Activated effector memory CD4-positive, alpha-beta T cell treated with Interleukin-2 at 50 U/mL for 16 hours (primary cell): ENCODE results near the gene ARHGEF26.

ENCODE experiments used
- DNase-seq: peaks from one replicate; pipeline ENCODE4 v3.0.0-alpha.2; 2020

ARHGEF26 gene

DNA sequence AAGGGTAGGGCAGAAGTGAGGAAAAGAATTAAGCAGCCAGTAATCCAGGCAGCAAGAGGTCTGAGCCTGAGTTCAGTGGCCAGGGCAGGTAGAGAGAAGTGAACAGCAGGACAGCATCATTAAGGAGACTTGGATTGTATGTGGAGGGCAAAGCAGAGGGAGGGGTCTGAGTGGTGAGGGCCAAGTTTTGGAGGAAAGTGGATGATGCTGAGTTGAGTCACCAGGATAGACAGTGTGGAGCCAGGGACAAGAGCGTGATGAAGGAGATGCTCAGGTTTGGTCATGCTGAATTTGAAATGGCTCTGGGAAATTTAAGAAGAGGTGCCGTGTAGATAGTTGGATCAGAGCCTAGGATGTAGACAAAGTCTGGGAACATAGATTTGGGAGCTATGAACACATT lies 93.1 kb downstream of the ARHGEF26 start:
- no peak for DNase-seq

DNA sequence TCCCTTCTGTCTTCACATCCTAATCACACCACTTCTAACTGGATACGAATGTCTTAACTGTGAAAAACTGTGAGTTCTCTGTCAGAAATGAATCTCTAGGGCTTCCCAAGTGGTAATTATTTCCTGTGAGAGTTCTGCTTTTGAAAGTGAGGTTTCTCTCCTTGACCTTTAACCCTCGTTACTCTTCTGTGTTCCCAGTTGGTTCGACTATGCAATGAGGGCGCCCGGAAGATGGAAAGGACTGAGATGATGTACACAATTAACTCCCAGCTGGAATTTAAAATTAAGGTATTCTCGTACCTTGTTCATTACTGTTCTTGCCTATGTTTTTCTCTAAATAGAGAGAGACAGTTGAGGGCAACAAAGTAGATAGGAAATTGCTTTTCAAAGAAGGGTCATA lies 96.5 kb downstream of the ARHGEF26 start:
- DNase-seq = no peak

DNA sequence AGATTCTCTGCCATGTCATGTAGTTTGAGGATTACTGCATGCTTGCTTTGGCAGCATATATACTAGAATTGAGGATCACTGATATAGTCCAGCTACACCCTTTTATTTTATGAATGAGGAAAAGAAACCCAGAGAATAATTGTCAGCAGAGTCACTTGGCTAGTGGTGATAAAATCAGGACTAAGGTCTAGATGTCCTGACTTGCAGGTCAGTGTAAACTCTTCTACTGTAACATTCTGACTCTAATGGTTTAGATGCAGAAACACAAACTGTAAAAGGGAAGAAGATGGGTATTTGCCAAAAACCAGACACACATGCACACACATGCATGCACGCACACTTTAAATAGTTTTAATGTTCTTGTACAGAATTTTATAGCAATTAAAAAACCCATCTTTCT lies 97.5 kb downstream of the ARHGEF26 start:
- DNase-seq = no peak

DNA sequence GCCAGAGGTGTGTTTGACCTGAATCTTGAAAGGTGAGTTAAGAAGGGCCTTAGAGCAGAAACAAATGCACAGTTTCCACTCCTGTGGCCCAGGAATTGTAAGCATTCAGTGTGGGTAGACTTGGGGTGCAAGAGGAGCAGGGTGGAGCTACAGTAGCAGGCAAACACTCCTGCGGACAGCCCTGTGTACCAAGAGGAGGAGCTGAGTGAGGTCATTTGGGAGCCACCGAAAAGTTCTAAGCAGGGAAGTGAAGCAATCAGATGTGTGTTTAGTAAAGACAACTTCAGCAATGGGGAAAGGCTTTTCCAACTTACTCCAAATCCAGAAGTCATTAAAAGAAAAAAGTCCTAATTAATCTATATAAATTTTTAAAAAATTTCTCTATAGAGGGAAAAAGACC lies 99.3 kb downstream of the ARHGEF26 start:
- DNase-seq = no peak

DNA sequence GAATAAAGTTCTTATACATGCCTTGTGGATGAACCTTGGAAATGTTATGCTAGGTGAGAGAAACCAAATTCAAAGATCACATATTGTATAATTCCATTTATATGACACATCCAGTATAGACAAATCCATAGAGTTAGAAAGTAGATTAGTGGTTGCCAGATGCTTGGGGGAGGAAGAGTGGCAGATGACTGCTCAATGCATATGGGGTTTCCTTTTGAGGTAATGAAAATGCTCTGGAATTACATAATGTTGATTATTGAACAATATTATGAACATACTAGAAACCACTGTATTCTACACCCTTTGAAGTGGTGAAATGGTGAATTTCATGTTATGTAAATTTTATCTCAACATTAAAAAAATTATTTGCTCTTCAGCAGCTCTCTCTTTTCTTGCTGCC lies 102.3 kb downstream of the ARHGEF26 start:
- DNase-seq = no peak

DNA sequence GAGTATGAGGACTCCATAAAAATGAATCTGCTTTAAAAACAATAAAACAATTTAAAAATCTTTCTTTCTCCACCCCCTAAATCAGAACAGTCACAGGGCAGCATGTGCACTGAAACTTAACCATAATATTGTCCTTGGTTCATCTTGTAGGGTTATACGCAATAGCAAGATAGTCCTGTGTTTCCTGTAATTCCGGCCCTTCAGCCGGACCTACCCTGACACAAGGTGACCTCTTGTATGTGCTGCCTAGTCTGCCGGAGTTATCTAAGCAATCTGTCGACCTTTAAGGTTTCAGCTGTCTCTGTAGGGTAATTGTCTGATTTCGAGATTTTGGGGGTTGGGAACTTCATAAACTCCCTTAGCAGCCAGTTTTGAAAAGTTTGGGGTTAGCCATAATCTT lies 103.2 kb downstream of the ARHGEF26 start:
- DNase-seq = no peak

DNA sequence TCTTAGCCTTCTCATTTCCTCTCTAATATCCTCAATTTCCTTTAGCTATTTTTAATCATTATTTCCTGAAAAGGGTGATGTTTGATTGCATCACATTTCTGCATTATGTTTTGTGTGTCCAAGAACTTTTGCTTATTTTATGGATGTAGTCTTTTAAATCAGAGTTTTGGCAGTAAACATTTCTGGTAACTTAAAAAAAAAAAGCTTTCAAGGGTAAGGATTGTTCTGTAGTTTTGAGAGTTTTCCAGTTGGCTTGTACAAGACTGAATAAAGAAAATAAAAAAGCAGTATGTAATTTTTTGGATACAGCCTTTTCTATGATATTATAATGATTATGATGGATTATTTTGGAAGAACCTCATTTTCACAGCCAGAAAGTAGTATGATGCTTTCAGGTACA lies 103.7 kb downstream of the ARHGEF26 start:
- no peak for DNase-seq

DNA sequence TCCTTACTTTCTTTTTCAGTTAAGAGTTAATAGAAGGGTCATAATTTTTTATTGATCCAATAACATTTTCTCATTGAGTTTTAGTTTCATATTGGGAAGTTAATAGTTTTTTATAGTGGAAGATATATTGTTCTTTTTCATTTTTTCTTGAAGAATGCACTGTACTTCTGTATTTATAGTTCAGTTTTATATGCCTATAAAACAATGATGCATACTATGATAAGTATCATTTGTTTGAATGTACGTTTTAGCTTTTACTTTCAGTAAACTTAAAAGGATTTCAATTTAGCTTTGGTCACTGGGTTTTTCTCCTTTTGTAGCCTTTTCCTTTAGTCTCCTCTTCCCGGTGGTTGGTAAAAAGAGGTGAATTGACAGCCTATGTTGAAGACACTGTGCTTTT lies 104.3 kb downstream of the ARHGEF26 start:
- DNase-seq = no peak

DNA sequence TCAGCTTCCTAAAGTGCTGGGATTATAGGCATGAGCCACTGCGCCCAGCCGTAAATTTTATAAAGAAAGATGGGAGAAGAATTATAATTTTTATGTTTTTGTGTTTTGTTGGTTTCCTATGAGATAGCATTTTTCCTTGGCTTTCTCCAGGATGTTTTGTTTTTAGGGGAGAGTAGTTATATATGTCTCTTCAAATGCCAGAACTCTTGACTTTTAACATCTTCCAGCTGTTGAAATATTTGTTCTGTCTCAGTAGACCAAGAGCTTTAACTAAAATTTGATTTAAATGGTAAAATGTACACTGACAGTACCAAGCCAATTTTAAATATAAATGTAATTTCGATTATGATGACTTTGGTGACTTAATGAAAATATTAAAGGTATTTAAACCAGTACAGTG lies 106.3 kb downstream of the ARHGEF26 start:
- no peak for DNase-seq

DNA sequence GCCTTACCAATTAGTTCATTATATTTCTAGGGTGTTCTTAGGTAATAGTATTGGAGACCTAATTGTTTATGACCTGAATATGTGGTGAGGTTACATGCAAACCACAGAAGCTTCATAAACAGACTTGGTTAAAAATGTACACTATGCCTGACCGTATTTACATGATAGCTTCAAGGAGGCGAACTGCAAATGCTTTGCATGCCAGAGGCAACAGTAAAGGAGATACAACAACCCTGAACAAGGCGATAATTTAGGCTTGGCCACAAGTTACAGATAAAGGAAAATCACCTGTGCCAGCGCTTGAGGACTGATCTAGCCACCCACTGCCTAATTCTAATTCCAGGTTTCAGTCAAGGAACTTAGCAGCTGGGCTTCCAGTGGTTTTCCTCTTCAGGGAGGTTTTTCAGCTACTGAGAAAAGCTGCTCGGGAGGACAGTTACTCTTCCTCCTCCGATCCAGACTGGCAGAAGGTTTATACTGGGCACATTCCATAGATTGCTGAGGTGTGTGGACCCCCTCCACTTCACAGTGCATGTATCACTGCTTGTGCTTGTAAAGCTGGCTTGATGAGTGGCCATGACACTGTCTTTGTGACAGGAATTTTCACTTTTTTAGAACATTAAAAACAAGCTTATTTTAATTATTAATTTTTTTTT lies 107.5 kb downstream of the ARHGEF26 start:
- no peak for DNase-seq

DNA sequence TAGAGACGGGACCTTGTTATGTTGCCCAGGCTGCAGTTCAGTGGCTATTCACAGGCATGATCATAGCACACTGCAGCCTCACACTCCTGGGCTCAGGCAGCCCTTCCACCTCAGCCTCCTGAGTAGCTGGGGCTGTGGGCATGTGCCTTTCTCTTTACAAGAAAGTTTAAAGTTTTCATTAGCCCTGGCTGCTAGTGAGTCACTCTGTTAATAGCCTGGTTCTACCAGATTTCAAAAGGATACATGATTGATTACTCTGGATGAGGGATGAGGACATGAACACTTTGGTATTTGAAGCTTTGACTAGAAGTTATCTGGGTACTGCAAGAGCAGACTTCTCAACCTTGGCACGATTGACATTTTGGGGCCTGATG lies 108.0 kb downstream of the ARHGEF26 start:
- no peak for DNase-seq

DNA sequence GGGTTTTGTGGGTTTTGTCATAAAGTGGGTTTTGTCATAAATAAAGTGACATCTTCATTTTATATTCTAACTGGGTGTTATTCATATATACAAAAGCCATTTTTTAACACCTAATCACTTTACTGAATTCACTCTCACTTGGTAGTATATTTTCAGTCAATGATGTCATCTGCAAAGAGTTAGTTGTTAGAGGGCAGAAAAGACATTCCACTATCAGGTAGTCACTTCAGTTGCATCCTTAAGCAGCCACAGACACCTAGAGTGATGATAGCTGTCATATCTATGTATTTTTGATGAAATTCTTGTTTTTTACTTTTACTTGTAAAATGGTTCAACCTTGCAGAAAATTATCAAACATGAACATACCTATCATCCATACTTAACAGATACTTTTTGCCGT lies 114.1 kb downstream of the ARHGEF26 start:
- no peak for DNase-seq

DNA sequence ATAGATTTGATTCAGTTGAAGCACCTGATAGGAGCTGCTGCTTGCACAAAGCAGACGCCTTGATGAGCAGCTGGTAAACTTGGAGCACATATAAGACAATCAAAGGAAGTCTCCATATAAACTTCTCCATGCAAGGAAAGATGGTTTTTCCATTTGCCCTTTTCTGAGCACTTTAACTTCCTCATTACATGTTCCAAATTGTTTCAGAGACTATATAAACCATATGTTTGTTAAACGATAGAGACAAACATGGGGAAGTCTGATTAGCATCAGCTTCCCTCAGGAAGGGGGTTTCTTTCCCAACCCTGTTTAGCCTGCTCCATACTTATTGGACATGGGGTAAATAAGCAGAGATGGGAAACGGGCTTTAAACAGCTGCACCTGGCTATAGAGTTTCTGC lies 115.1 kb downstream of the ARHGEF26 start:
- DNase-seq = no peak

DNA sequence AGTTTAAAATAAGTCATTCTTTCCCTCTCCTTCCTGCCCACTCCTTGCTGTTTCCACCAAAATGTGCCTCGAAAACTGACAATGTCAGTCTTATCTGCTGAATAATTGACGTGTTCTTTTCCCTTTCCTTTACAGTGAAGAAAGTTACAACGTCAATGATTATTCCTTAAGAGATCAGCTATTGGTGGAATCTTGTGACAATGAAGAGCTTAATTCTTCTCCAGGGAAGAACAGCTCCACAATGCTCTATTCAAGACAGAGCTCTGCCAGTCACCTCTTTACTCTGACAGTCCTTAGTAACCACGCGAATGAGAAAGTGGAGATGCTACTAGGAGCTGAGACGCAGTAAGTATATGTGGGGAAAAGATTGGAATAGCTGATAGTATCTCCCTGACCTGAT lies 119.0 kb downstream of the ARHGEF26 start:
- no peak for DNase-seq

DNA sequence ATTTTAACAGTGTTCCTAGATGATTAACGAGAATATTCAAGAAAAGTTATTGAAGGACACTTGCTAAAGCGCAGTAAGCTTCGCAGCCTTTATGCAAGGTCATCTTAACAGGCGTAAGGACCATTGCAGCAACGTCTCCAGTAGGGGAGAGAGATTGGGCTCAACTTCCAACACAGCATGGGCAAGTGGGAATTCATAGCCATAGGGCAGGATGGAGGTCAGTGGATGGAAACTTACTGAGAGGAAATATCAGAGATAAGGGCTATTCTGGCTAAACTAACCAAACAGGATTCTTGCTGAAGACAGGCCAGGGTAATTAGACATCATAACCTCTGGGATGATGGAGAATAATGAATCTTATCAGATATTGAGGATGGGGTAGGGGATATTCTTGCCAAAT lies 120.3 kb downstream of the ARHGEF26 start:
- DNase-seq = no peak

DNA sequence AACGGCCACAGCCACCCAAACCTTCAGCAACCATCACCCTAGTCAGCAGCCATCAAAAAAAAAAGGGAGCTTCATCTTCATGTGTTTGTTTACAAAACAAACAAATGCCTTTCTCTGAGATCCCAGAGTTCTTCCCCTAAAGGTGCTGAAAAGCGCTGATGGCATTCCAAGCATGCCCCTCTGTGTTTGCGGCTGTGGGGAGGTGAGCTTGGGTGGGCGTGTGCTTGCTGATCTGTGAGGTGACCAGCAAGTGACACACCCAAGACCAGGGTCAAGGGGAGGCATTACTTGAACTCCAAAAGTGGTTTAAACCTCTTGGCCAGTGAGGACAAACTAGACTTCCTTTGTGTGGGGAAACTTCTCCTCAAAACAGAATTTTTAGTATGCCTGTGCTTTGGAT lies 121.6 kb downstream of the ARHGEF26 start:
- DNase-seq = no peak

DNA sequence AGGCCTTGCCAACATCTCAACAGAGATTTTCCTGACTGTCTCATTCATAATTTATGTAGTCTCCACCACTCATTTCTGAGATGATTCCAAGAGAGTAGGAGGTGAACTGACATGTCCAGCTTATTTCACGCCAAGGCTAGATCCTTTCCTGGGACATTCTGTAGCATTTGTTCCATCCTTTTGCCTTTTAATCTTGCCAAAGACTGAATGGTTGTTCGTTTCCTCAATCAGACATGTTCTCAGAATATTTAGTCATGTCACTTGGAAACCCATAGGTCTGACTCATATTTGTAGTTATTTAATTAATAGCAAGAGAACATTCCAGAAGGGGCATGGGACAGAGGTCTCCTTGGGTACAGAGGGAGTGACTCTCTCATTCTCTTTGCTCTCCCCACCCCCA lies 122.2 kb downstream of the ARHGEF26 start:
- DNase-seq = no peak

DNA sequence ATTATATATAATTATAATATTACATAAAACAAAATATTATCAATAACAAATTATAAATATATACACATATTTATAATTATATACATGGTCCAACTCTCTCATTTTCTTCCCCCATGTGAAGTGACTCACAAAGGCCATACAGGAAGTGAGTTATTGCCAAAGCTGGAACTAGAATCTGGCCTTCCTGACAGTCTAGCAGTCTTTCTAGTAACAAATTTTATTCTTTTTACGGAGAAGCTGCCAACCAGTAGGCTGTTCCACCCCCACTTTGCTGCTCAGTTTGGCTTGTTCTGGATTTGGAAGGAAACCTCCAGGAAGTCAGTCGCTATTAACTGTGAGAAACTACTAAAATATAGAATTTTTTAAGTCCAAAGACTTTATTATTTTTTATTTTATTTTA lies 123.5 kb downstream of the ARHGEF26 start:
- DNase-seq = no peak

DNA sequence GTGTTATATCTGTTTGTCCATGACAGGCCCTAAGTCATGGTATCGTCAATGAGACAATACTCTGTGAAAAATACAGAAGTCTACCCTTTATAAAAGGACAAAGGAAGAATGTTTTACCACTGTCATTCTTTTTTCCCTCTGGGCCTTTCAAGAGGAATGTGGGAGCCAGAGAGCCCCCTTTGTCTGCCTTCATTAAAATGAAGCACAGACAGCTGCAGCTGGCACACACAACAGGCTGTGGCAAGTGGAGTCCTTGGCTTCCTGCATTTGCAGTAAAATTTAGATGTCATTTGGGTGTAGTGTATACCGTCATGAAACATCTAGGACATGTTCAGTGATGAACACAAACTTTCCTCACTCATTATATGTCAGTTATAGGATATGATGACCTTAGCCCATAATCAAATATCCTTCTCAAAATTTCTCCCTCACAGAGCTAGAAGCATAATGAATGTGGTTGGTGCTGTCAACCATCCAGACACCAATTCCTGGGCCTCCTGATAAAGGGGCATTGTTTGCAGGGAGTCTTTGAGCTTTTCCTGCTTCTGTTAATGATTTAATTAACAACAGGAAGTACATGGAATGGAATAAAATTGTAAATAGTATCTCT lies 126.7 kb downstream of the ARHGEF26 start:
- no peak for DNase-seq

DNA sequence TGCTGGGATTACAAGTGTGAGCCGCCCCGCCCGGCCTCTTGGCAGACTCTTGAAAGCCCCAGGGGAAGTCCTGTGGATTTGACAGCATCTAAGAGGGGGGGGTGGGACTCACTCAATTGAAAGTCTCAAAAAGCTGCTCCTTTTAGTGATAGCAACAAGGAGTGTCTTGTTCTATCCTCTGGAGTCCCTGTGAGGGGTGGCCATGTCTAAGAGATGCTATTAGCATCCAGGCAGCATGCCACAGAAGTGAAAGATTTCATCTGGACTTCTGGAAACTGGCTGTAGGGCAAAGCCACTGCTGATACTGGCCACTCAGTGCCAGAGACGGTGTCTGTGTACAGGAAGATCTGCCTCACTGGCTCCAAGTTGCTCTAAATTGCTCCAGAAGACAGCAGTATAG lies 129.1 kb downstream of the ARHGEF26 start:
- no peak for DNase-seq

DNA sequence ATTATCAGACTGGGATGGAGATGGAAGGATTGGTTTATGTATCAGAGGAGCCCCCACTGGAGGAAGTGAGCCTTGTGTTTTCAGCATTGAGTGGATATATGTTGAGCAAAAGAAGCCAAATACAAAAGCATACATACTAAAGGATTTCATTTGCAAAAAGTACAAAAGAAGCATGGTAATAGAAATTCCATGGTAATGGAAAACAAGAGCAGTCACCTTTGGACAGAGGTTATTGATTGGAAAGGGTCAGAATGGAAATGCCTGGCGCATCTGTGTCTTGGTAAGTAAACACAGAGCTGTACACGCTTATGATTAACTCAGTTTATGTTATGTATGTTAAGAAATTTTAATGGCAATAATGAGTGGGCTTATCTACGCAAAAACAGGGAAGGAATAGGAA lies 130.4 kb downstream of the ARHGEF26 start:
- DNase-seq = no peak

DNA sequence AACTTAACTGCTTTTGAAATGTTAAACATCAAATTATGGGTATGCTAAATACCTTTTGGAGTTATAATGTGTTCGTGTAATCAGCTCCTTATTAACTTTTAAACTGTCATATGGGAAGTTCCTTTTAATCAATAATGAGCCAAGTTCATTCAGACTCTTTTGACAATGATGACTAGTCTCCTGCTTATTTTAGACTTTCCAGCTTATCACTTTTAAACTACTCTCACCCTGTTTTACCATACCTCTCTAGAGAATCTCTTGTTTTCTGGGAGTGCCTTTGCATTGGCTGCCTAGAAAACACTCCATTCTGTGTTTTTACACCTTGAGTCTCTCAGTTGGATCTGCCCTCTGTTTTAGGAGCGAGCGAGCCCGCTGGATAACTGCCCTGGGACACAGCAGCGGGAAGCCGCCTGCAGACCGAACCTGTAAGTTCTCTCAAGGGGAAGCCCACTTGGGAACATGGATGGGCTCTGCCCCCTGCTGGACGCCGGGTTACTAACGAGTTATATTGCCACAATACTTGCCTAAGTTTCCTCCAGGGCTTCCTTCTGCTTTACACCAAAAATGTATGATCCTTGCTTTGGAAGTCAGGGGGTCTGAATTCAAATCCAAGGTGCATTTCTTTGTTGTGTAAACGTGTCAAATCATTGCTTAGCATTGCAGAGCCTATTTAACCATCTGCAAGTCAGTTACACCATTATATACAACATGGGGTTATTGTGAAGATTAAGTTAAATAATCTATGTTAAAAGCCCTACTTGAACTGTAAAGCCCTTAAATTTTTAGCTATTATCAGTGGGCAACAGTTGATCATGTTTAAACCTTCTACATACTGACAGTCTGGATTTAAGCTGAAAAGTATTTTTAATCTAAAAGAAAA lies 131.8 kb downstream of the ARHGEF26 start:
- DNase-seq = peak; percentile 28

DNA sequence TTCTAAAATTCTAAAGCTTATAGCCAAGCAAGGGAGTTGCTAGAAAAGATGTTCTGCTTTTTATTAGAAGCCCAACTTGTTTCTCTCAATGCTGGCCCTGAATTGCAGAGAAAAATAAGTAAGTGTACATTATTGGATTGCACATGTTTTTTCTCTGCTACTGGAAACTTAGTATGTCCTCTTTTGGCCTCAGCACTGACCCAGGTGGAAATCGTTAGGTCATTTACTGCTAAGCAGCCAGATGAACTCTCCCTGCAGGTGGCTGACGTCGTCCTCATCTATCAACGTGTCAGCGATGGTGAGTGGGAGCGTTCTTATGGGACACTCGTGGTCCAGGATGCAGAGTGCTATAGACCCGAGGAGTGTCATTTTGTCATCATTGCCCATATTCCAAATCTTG lies 133.3 kb downstream of the ARHGEF26 start:
- no peak for DNase-seq

DNA sequence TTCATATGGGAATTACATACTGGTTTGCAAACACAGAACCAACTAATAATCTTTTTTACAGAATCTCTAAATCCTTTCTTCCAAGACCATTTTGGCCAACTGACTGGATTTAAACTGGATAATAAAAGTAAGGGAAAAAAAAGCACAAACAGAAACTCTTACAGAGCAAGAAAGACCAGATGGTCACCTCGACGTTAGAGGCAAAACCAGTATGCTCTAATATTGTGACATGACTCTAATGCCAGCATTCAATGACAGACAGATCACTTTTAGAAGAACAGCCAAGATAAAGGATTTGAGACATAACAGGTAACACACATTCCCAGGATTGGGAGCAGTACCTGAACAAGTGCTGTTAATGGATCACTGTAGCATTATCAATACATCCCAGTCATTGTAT lies 152.2 kb downstream of the ARHGEF26 start:
- no peak for DNase-seq
